Measurements from ENCODE around the gene SLC2A9.

DNA sequence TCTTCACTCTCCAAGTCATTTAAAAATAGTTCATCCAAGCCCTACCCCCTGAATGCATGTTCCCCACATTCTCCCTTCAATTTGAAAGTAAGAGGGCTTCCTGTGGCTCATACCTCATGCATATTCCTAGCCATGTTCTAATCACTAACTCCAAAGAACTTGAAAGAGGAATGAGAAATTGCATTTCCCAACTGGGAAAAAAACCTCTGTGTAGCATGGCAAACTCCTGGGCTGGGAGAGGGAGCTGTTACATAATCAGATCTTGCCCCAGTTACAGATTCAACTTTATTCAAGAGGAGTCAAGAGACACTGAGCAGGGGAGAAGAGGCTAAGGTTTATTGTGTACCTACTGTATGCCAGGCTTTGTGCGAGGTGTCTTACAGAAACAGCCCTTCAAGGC, 90.2 kb downstream of the SLC2A9 start:
- TF ChIP-seq, protein P1, sequence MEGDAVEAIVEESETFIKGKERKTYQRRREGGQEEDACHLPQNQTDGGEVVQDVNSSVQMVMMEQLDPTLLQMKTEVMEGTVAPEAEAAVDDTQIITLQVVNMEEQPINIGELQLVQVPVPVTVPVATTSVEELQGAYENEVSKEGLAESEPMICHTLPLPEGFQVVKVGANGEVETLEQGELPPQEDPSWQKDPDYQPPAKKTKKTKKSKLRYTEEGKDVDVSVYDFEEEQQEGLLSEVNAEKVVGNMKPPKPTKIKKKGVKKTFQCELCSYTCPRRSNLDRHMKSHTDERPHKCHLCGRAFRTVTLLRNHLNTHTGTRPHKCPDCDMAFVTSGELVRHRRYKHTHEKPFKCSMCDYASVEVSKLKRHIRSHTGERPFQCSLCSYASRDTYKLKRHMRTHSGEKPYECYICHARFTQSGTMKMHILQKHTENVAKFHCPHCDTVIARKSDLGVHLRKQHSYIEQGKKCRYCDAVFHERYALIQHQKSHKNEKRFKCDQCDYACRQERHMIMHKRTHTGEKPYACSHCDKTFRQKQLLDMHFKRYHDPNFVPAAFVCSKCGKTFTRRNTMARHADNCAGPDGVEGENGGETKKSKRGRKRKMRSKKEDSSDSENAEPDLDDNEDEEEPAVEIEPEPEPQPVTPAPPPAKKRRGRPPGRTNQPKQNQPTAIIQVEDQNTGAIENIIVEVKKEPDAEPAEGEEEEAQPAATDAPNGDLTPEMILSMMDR (IDR thresholded peaks at IDR 0.05; ENCODE audit: insufficient read depth, low read depth, low read length): no peak
- no peak for TF ChIP-seq EZH2 (IDR thresholded peaks at IDR 0.05; ENCODE audit: insufficient read depth, low read length)

Data from astrocyte (in vitro differentiated cells and primary cell).